Tibial nerve (tissue), 4 donors: ENCODE data around the gene EXOC4. TPM values are rescaled to one million over a fixed set of nuclear protein-coding genes. Genes with fewer than 3 reads are reported as not detected.

Source experiments
- DNase-seq, 2 donors: peaks; one replicate each; pipeline ENCODE4 v3.0.0-alpha.2; 2019; ENCODE audit warnings: low spot score in 2 of 2
- H3K27ac ChIP-seq, 4 donors: fragments of 200-600 bp; sonication (generic) in 3 of 4; one replicate each; pipeline ENCODE4 v1.5.1; 2017 to 2019; ENCODE audit warnings: mild to moderate bottlenecking in 1 of 4
- H3K27me3 ChIP-seq, 2 donors: fragments of 200-600 bp; sonication (generic) in 1 of 2; one replicate each; pipeline versions ENCODE4 v1.5.1 to v1.6.0; 2017 to 2019
- H3K36me3 ChIP-seq, 3 donors: fragments of 200-600 bp; sonication (generic); one replicate each; pipeline ENCODE4 v1.5.1; 2018 to 2019
- H3K4me1 ChIP-seq, 4 donors: fragments of 200-600 bp; sonication (generic) in 3 of 4; one replicate each; pipeline ENCODE4 v1.5.1; 2017 to 2019
- H3K4me3 ChIP-seq, 4 donors: fragments of 200-600 bp; sonication (generic) in 3 of 4; one replicate each; pipeline ENCODE4 v1.5.1; 2017 to 2019; ENCODE audit warnings: mild to moderate bottlenecking in 1 of 4, moderate library complexity in 1 of 4
- H3K9me3 ChIP-seq, 4 donors: fragments of 200-600 bp; sonication (generic) in 3 of 4; one replicate each; pipeline ENCODE4 v1.5.1; 2017 to 2019
- CTCF ChIP-seq, 5 experiments: fragments of 200-600 bp in 3 of 5; fragments of 450-650 bp in 2 of 5; sonication (generic) in 3 of 5; IDR thresholded peaks; one replicate each; pipeline ENCODE4 v1.5.1; 2016 to 2019; ENCODE audit warnings: antibody characterized with exemption in 5 of 5, mild to moderate bottlenecking in 3 of 5, moderate library complexity in 2 of 5
- EP300 ChIP-seq, 2 donors: sonication (generic); formaldehyde crosslinking; IDR thresholded peaks; one replicate each; pipeline ENCODE4 v1.6.1; 2017; ENCODE audit warnings: antibody characterized with exemption in 2 of 2, mild to moderate bottlenecking in 1 of 2
- POLR2A ChIP-seq, 2 donors: fragments of 450-650 bp; IDR thresholded peaks; one replicate each; pipeline ENCODE4 v1.6.1; 2017; ENCODE audit warnings: antibody characterized with exemption in 2 of 2, mild to moderate bottlenecking in 2 of 2, moderate library complexity in 2 of 2
- whole genome bisulfite sequencing, 2 donors: methylation state at CpG; one replicate each; pipeline ENCODE4 v1.1.5; 2018; 5-methylcytosine and 5-hydroxymethylcytosine counted together
- total RNA-seq, 4 donors: library from RNA; depleted of rRNA; stranded (reverse); fragments of >200 nt; gene quantifications; one replicate each; pipeline ENCODE4 v1.1.0, GENCODE V29; 2016

EXOC4 gene
- total RNA-seq, 4 donors from 2014 or later: 70.0 to 104 (median 85.8) TPM

GRCh38 chr7:134067164-134067563 lies 814.3 kb downstream of the EXOC4 start:
- H3K27me3 ChIP-seq: no peaks in the 10 kb centered on the region
- no peaks in the 10 kb centered on the region for H3K4me1 ChIP-seq
- no peak overlapping the region for H3K4me3 ChIP-seq
- DNase-seq: no peak
- 49 to 77% methylated on average over 4 of the region's 4 CpGs for WGBS, 2 donors
- H3K27ac ChIP-seq: no peak overlapping the region
- no peaks in the 10 kb centered on the region for H3K9me3 ChIP-seq
- H3K36me3 ChIP-seq: peaks cover 0 to 38% (median 0%) of the 10 kb centered on the region in 3 donors
- no peak for TF ChIP-seq CTCF (IDR thresholded peaks at IDR 0.05)
- TF ChIP-seq POLR2A (IDR thresholded peaks at IDR 0.05): no peak
- TF ChIP-seq EP300 (IDR thresholded peaks at IDR 0.05): no peak

DNA sequence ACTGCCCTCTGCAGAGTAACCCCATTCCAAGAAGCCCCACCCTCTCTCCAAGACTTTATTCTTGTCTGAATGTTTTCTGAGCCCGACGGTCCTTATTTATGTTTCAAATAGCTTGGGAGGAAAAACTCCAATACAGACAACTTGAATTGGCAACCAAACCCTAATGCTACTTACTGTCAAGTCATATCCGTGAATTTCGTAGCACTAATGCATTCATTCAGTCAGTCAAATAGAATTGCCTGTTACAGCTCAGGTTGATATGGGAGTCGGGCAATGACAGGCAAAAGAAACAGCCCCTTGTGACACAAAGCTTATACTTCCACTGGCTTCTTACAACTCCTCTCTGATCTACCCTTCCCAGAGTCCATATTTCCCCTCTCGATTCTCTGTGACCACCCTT lies 815.8 kb downstream of the EXOC4 start:
- Histone ChIP-seq H3K27ac (no peak overlapping the region), H3K36me3 (peaks cover 0 to 33% (median 0%) of the 10 kb centered on the region in 3 donors), H3K27me3 (no peaks in the 10 kb centered on the region), H3K4me1 (no peaks in the 10 kb centered on the region), H3K4me3 (no peak overlapping the region), H3K9me3 (no peaks in the 10 kb centered on the region)
- no peak for DNase-seq
- no peak for TF ChIP-seq CTCF (IDR thresholded peaks at IDR 0.05)
- no peak for TF ChIP-seq POLR2A (IDR thresholded peaks at IDR 0.05)
- TF ChIP-seq EP300 (IDR thresholded peaks at IDR 0.05): no peak
- WGBS, 2 donors: 81 to 88% methylated on average over 6 of the region's 6 CpGs

GRCh38 chr7:134069187-134069586 lies 816.3 kb downstream of the EXOC4 start:
- TF ChIP-seq POLR2A (IDR thresholded peaks at IDR 0.05) (no peak), EP300 (IDR thresholded peaks at IDR 0.05) (no peak), CTCF (IDR thresholded peaks at IDR 0.05) (no peak)
- DNase-seq: no peak
- 84 to 93% methylated on average over 2 of the region's 2 CpGs for WGBS, 2 donors

DNA sequence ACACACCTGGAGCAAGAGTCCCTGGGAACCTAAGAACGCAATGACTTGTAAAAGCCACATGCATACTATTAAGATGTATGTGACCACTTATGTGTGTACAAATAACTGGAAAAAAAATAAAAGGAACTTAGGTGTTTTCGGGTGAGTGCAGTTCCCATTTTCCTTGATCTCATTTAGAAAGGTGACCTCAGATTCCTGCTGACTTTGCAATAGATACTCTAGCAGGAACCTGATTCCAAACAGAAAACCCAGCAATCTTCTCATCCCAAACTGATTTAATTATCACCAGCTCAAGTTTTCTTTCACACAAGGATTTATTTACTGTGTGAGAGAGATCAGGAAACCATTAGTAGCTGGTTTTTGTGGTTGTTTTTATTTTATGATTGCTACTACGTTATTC lies 817.8 kb downstream of the EXOC4 start:
- Histone ChIP-seq H3K36me3 (peaks cover 0 to 32% (median 0%) of the 10 kb centered on the region in 3 donors), H3K4me3 (no peak overlapping the region), H3K9me3 (peaks cover 0 to 9% (median 0%) of the 10 kb centered on the region in 4 donors), H3K27me3 (no peaks in the 10 kb centered on the region), H3K4me1 (no peaks in the 10 kb centered on the region), H3K27ac (no peak overlapping the region)
- TF ChIP-seq POLR2A (IDR thresholded peaks at IDR 0.05) (no peak), EP300 (IDR thresholded peaks at IDR 0.05) (no peak)
- no peak for DNase-seq
- whole genome bisulfite sequencing, 2 donors: 82% methylated on average over 3 of the region's 3 CpGs

More at GRCh38 chr7:134069187-134069586, 816.3 kb downstream of the EXOC4 start:
- Histone ChIP-seq H3K36me3 (peaks cover 0 to 33% (median 0%) of the 10 kb centered on the region in 3 donors), H3K4me3 (no peak overlapping the region), H3K4me1 (no peaks in the 10 kb centered on the region), H3K27ac (no peak overlapping the region), H3K27me3 (no peaks in the 10 kb centered on the region), H3K9me3 (no peaks in the 10 kb centered on the region)

GRCh38 chr7:134071355-134072331 lies 818.8 kb downstream of the EXOC4 start:
- Histone ChIP-seq H3K27me3 (no peaks in the 10 kb centered on the region), H3K9me3 (peaks cover 0 to 16% (median 0%) of the 10 kb centered on the region in 4 donors), H3K4me1 (no peaks in the 10 kb centered on the region), H3K27ac (no peak overlapping the region), H3K36me3 (peaks cover 0 to 29% (median 0%) of the 10 kb centered on the region in 3 donors), H3K4me3 (no peak overlapping the region)
- no peak for TF ChIP-seq EP300 (IDR thresholded peaks at IDR 0.05)
- no peak for TF ChIP-seq POLR2A (IDR thresholded peaks at IDR 0.05)
- no peak for DNase-seq

GRCh38 chr7:134073276-134073675 lies 820.4 kb downstream of the EXOC4 start:
- Histone ChIP-seq H3K9me3 (peaks cover 0 to 16% (median 0%) of the 10 kb centered on the region in 4 donors), H3K27ac (no peak overlapping the region), H3K36me3 (peaks cover 0 to 32% (median 0%) of the 10 kb centered on the region in 3 donors), H3K4me3 (no peak overlapping the region), H3K27me3 (no peaks in the 10 kb centered on the region), H3K4me1 (no peaks in the 10 kb centered on the region)
- no peak for DNase-seq
- 61 to 68% methylated on average over 6 of the region's 6 CpGs for WGBS, 2 donors
- TF ChIP-seq POLR2A (IDR thresholded peaks at IDR 0.05) (no peak), EP300 (IDR thresholded peaks at IDR 0.05) (no peak), CTCF (IDR thresholded peaks at IDR 0.05) (no peak)
